ENCODE data around the gene PACS2. TPM values are rescaled to one million over a fixed set of nuclear protein-coding genes. Genes with fewer than 3 reads are reported as not detected.

PACS2 gene
- total and polyA plus RNA-seq, 4 donors, result 5.1 to 21.9 (median 9.8) TPM

DNA sequence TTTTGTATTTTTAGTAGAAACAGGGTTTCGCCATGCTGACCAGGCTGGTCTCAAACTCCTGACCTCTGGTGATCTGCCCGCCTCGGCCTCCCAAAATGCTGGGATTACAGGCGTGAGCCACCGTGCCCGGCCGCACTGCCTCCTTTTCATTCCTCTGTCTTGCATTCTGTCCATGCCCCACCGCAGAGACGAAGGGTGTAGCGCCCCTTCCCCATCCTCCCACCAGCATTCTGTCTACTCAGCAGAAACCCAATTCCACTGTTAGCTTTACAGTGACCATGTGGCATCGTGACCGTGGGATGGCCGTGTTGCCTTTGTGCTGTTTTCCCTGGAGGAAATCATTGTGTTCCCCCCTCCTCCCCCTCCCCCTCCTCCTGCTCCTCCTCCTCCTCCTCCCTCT lies 94.0 kb downstream of the PACS2 start:
- no peak overlapping the region for H3K4me3 ChIP-seq (ENCODE audit: low read depth in 1 of 3, low read length in 3 of 3)
- H3K4me1 ChIP-seq (ENCODE audit: control insufficient read depth in 4 of 4, insufficient read depth in 4 of 4, low read length in 3 of 4), result peaks cover 0 to 10% (median 8%) of the 10 kb centered on the region in 4 donors
- no peak overlapping the region for H3K9ac ChIP-seq (ENCODE audit: low read depth in 1 of 2, low read length in 2 of 2)
- no peaks in the 10 kb centered on the region for H3K36me3 ChIP-seq (ENCODE audit: control insufficient read depth in 4 of 4, insufficient read depth in 3 of 4, low read depth in 1 of 4, low read length in 3 of 4)
- WGBS, result 84% methylated on average over 13 of the region's 13 CpGs
- H3K27ac ChIP-seq (ENCODE audit: low read depth in 1 of 2, low read length in 2 of 2), result no peak overlapping the region
- TF ChIP-seq FOXA2 (IDR thresholded peaks at IDR 0.05) (no peak), RXRA (IDR thresholded peaks at IDR 0.05) (no peak)
- no peaks in the 10 kb centered on the region for H3K27me3 ChIP-seq (ENCODE audit: control insufficient read depth in 4 of 4, insufficient read depth in 4 of 4, low read length in 3 of 4)
- no peak for DNase-seq (ENCODE audit: low spot score)
- no peaks in the 10 kb centered on the region for H3K9me3 ChIP-seq (ENCODE audit: control insufficient read depth in 4 of 4, low read length in 3 of 4)

DNA sequence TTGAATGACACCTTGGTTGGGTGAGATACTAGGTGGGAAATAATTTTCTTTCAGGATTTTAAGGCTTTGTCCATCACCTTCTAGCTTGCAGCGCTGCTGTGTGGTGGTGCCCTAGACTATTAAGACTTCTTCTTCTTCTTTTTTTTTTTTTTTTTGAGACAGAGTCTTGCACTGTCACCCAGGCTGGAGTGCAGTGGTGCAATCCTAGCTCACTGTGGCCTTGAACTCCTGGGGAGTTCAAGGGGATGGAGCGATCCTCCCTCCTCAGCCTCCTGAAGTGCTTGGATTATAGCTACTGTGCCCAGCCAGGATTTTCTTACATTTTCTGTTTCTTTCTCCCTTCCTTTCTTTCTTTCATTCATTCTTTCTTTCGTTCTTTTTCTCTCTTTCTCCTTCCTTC lies 94.8 kb downstream of the PACS2 start:
- DNase-seq (ENCODE audit: low spot score), result no peak
- Histone ChIP-seq H3K9me3 (ENCODE audit: control insufficient read depth in 4 of 4, low read length in 3 of 4) (no peaks in the 10 kb centered on the region), H3K27ac (ENCODE audit: low read depth in 1 of 2, low read length in 2 of 2) (no peak overlapping the region), H3K27me3 (ENCODE audit: control insufficient read depth in 4 of 4, insufficient read depth in 4 of 4, low read length in 3 of 4) (no peaks in the 10 kb centered on the region), H3K4me3 (ENCODE audit: low read depth in 1 of 3, low read length in 3 of 3) (no peak overlapping the region), H3K9ac (ENCODE audit: low read depth in 1 of 2, low read length in 2 of 2) (no peak overlapping the region), H3K36me3 (ENCODE audit: control insufficient read depth in 4 of 4, insufficient read depth in 3 of 4, low read depth in 1 of 4, low read length in 3 of 4) (no peaks in the 10 kb centered on the region), H3K4me1 (ENCODE audit: control insufficient read depth in 4 of 4, insufficient read depth in 4 of 4, low read length in 3 of 4) (peaks cover 0 to 14% (median 8%) of the 10 kb centered on the region in 4 donors)
- WGBS, result 81% methylated on average over 3 of the region's 3 CpGs
- TF ChIP-seq HNF4G (IDR thresholded peaks at IDR 0.05) (no peak), GABPA (IDR thresholded peaks at IDR 0.05 in 1 of 2, conservative IDR thresholded peaks at IDR 0.05 in 1 of 2) (no peak), YY1 (IDR thresholded peaks at IDR 0.05) (no peak), SP1 (IDR thresholded peaks at IDR 0.05) (no peak), FOXA2 (IDR thresholded peaks at IDR 0.05) (no peak), FOXA1 (IDR thresholded peaks at IDR 0.05) (no peak)
- TF ChIP-seq, protein P1, sequence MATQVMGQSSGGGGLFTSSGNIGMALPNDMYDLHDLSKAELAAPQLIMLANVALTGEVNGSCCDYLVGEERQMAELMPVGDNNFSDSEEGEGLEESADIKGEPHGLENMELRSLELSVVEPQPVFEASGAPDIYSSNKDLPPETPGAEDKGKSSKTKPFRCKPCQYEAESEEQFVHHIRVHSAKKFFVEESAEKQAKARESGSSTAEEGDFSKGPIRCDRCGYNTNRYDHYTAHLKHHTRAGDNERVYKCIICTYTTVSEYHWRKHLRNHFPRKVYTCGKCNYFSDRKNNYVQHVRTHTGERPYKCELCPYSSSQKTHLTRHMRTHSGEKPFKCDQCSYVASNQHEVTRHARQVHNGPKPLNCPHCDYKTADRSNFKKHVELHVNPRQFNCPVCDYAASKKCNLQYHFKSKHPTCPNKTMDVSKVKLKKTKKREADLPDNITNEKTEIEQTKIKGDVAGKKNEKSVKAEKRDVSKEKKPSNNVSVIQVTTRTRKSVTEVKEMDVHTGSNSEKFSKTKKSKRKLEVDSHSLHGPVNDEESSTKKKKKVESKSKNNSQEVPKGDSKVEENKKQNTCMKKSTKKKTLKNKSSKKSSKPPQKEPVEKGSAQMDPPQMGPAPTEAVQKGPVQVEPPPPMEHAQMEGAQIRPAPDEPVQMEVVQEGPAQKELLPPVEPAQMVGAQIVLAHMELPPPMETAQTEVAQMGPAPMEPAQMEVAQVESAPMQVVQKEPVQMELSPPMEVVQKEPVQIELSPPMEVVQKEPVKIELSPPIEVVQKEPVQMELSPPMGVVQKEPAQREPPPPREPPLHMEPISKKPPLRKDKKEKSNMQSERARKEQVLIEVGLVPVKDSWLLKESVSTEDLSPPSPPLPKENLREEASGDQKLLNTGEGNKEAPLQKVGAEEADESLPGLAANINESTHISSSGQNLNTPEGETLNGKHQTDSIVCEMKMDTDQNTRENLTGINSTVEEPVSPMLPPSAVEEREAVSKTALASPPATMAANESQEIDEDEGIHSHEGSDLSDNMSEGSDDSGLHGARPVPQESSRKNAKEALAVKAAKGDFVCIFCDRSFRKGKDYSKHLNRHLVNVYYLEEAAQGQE (IDR thresholded peaks at IDR 0.05), result no peak

DNA sequence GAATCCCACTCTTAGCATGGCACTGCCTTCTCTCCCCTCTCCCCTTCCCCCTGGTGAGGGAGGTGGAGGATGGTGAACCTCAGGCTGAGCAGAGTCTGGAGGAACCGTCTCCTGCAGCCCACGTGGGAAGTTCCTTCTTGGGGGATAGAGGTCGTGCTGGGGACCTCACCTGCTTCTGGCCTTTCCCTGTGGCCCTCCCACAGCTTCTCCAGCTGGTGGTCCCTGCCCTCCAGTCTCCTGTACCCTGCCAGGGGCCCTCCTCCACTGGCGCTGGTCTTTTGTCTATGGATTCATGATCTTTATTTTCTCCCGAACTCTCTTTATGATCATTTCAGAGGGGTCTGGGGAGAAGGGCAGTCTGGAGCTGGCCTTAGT lies 96.1 kb downstream of the PACS2 start:
- TF ChIP-seq, protein P2, sequence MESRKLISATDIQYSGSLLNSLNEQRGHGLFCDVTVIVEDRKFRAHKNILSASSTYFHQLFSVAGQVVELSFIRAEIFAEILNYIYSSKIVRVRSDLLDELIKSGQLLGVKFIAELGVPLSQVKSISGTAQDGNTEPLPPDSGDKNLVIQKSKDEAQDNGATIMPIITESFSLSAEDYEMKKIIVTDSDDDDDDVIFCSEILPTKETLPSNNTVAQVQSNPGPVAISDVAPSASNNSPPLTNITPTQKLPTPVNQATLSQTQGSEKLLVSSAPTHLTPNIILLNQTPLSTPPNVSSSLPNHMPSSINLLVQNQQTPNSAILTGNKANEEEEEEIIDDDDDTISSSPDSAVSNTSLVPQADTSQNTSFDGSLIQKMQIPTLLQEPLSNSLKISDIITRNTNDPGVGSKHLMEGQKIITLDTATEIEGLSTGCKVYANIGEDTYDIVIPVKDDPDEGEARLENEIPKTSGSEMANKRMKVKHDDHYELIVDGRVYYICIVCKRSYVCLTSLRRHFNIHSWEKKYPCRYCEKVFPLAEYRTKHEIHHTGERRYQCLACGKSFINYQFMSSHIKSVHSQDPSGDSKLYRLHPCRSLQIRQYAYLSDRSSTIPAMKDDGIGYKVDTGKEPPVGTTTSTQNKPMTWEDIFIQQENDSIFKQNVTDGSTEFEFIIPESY (IDR thresholded peaks at IDR 0.05), result no peak
- TF ChIP-seq FOXA2 (IDR thresholded peaks at IDR 0.05) (no peak), HNF4A (conservative IDR thresholded peaks at IDR 0.05) (no peak), TAF1 (conservative IDR thresholded peaks at IDR 0.05) (no peak), RAD21 (IDR thresholded peaks at IDR 0.05) (no peak), EGR1 (IDR thresholded peaks at IDR 0.05; ENCODE audit: low read depth in 2 of 2) (no peak), YY1 (IDR thresholded peaks at IDR 0.05) (no peak), HNF4G (IDR thresholded peaks at IDR 0.05) (no peak)
- TF ChIP-seq, protein P3, sequence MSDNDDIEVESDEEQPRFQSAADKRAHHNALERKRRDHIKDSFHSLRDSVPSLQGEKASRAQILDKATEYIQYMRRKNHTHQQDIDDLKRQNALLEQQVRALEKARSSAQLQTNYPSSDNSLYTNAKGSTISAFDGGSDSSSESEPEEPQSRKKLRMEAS (IDR thresholded peaks at IDR 0.05), result no peak
- TF ChIP-seq, protein P4, sequence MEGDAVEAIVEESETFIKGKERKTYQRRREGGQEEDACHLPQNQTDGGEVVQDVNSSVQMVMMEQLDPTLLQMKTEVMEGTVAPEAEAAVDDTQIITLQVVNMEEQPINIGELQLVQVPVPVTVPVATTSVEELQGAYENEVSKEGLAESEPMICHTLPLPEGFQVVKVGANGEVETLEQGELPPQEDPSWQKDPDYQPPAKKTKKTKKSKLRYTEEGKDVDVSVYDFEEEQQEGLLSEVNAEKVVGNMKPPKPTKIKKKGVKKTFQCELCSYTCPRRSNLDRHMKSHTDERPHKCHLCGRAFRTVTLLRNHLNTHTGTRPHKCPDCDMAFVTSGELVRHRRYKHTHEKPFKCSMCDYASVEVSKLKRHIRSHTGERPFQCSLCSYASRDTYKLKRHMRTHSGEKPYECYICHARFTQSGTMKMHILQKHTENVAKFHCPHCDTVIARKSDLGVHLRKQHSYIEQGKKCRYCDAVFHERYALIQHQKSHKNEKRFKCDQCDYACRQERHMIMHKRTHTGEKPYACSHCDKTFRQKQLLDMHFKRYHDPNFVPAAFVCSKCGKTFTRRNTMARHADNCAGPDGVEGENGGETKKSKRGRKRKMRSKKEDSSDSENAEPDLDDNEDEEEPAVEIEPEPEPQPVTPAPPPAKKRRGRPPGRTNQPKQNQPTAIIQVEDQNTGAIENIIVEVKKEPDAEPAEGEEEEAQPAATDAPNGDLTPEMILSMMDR (IDR thresholded peaks at IDR 0.05; ENCODE audit: low read depth, low read length, missing input control), result no peak
- TF ChIP-seq, protein P5, sequence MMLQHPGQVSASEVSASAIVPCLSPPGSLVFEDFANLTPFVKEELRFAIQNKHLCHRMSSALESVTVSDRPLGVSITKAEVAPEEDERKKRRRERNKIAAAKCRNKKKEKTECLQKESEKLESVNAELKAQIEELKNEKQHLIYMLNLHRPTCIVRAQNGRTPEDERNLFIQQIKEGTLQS (IDR thresholded peaks at IDR 0.05), result no peak
- Histone ChIP-seq H3K4me1 (ENCODE audit: control insufficient read depth in 4 of 4, insufficient read depth in 4 of 4, low read length in 3 of 4) (peaks cover 2 to 19% (median 11%) of the 10 kb centered on the region in 4 donors), H3K27ac (ENCODE audit: low read depth in 1 of 2, low read length in 2 of 2) (no peak overlapping the region), H3K36me3 (ENCODE audit: control insufficient read depth in 4 of 4, insufficient read depth in 3 of 4, low read depth in 1 of 4, low read length in 3 of 4) (no peaks in the 10 kb centered on the region), H3K9ac (ENCODE audit: low read depth in 1 of 2, low read length in 2 of 2) (no peak overlapping the region), H3K9me3 (ENCODE audit: control insufficient read depth in 4 of 4, low read length in 3 of 4) (no peaks in the 10 kb centered on the region), H3K27me3 (ENCODE audit: control insufficient read depth in 4 of 4, insufficient read depth in 4 of 4, low read length in 3 of 4) (no peaks in the 10 kb centered on the region), H3K4me3 (ENCODE audit: low read depth in 1 of 3, low read length in 3 of 3) (no peak overlapping the region)
- WGBS, result 49% methylated on average over 5 of the region's 5 CpGs
- no peak for DNase-seq (ENCODE audit: low spot score)
